UCSD-AML1 (cell line): Measurements from ENCODE around the gene C5AR1.
"Not testable (repeated sequence)": the region's sequence is repeated elsewhere in the genome, so short reads cannot be mapped to it uniquely, and the experiment has no call there.

ENCODE experiments used
- DNase-seq: peaks from one replicate; lab custom pipeline; 2025; ENCODE audit not compliant: unreplicated experiment; lab: John Stamatoyannopoulos, UW

Gene C5AR1

GRCh38 chr19:47362321-47362720 is 52.7 kb downstream of the C5AR1 start:
- no peak for DNase-seq

- DNase-seq: no peak
Measured at GRCh38 chr19:47363758-47364531, 54.3 kb downstream of the C5AR1 start.

- DNase-seq: not testable (repeated sequence)
Measured at GRCh38 chr19:47365455-47365854, 55.8 kb downstream of the C5AR1 start.

- no peak for DNase-seq
Measured at GRCh38 chr19:47370045-47370611, 60.5 kb downstream of the C5AR1 start.

- no peak for DNase-seq
Measured at GRCh38 chr19:47371261-47371660, 61.6 kb downstream of the C5AR1 start.
